ENCODE data around the gene DLG1. TPM values are rescaled to one million over a fixed set of nuclear protein-coding genes. Genes with fewer than 3 reads are reported as not detected.

DLG1 gene
- total and polyA plus RNA-seq, 9 of the 15 experiments (the other 6 are each of a cell fraction or from before 2014, with no cell fraction given): 9.4 to 63.5 (median 43.6) TPM

GRCh38 chr3:197270558-197271317 lies 27.7 kb downstream of the DLG1 start:
- H3K4me1 ChIP-seq (replicated peaks in 1 of 2; ENCODE audit: control insufficient read depth in 2 of 2, insufficient read depth in 2 of 2, low read length in 2 of 2): peaks cover 8 to 9% of the 10 kb centered on the region in 2 experiments; a peak in 4 of 5 replicates
- CTCF ChIA-PET (ENCODE audit: low intra/inter-chr PET ratio): no interaction called here
- peaks cover 91% of the 10 kb centered on the region for H3K79me2 ChIP-seq (ENCODE audit: control insufficient read depth, insufficient read depth, low read length)
- WGBS (ENCODE audit: insufficient coverage, low coverage, missing lambda C conversion rate): 36% methylated on average over 4 of the region's 4 CpGs
- no peaks in the 10 kb centered on the region for H3K9me1 ChIP-seq (ENCODE audit: control insufficient read depth, insufficient read depth, low read length)
- POLR2A ChIA-PET: no interaction called here
- H3K27ac ChIP-seq (ENCODE audit: extremely low read depth, low read depth, low read length): no peak overlapping the region
- peaks cover 4% of the 10 kb centered on the region; the same call in 1 of the 2 replicates for H4K20me1 ChIP-seq (replicated peaks; ENCODE audit: control insufficient read depth, insufficient read depth, low read length)
- no peak overlapping the region for H2AFZ ChIP-seq (ENCODE audit: low read depth, low read length)
- no peaks in the 10 kb centered on the region for H3K27me3 ChIP-seq (ENCODE audit: control insufficient read depth in 2 of 2, insufficient read depth in 2 of 2, low read length in 2 of 2)
- in situ Hi-C loops (cut with MboI): loop anchor here (25.0 kb wide), 1 partner anchor 242 kb away; no protein-coding TSS in a partner anchor
- H3K9ac ChIP-seq (ENCODE audit: insufficient read depth in 1 of 2, low read depth in 2 of 2, low read length in 2 of 2): no peak overlapping the region
- no peak overlapping the region for H3K4me2 ChIP-seq (ENCODE audit: insufficient read depth, low read length)
- no peaks in the 10 kb centered on the region for H3K9me3 ChIP-seq (replicated peaks; ENCODE audit: control insufficient read depth, insufficient read depth, low read depth, low read length)
- BruUV-seq (replicated peaks): no TSS peak
- ATAC-seq (peak; percentile 66), FAIRE-seq (no peak), DNase-seq (ENCODE audit: extremely low read depth in 1 of 4, low spot score in 3 of 4) (no peak)
- H3K36me3 ChIP-seq (ENCODE audit: control insufficient read depth, insufficient read depth, low read length): peaks cover 22% of the 10 kb centered on the region
- H3K4me3 ChIP-seq: no peak overlapping the region
- intact Hi-C loops (cut with micrococcal nuclease): no loop called here
- TF ChIP-seq ZNF740 (CRISPR knock-in tag; IDR thresholded peaks at IDR 0.05) (no peak), ZNF740 (tag; IDR thresholded peaks at IDR 0.05) (no peak), YBX1 (IDR thresholded peaks at IDR 0.05) (no peak), JUND (IDR thresholded peaks at IDR 0.05; ENCODE audit: borderline replicate concordance, low read depth, low read length) (peak; percentile 51; the same call in 1 of the 2 replicates), JUND (tag; IDR thresholded peaks at IDR 0.05; ENCODE audit: borderline replicate concordance, low read depth, low read length) (no peak), HMBOX1 (IDR thresholded peaks at IDR 0.05) (peak; percentile 33; the same call in 1 of the 2 replicates), LEF1 (IDR thresholded peaks at IDR 0.05) (no peak), CEBPG (CRISPR knock-in tag; IDR thresholded peaks at IDR 0.05) (peak; percentile 94), CEBPG (tag; conservative IDR thresholded peaks at IDR 0.05 in 1 of 2, IDR thresholded peaks at IDR 0.05 in 1 of 2) (peak; percentile 80 to 91), ATF6 (CRISPR knock-in tag; IDR thresholded peaks at IDR 0.05) (no peak), CAMTA2 (CRISPR knock-in tag; conservative IDR thresholded peaks at IDR 0.05) (no peak), CEBPB (tag; IDR thresholded peaks at IDR 0.05) (peak; percentile 93), ZNF639 (CRISPR knock-in tag; conservative IDR thresholded peaks at IDR 0.05 in 1 of 2, IDR thresholded peaks at IDR 0.05 in 1 of 2) (no peak), ETV5 (CRISPR knock-in tag; IDR thresholded peaks at IDR 0.05; ENCODE audit: low read depth) (no peak)
